HG03378 (cell line): ENCODE measurements around the gene FRMD1.

ENCODE experiments used
- ATAC-seq: cut with Tn5 transposase; IDR thresholded peaks from one replicate; pipeline ENCODE4 v1.9.1; 2021; ENCODE audit warnings: mild to moderate bottlenecking, moderate library complexity; ENCODE audit not compliant: unreplicated experiment

The FRMD1 gene

GRCh38 chr6:168045706-168046620 is 33.0 kb downstream of the FRMD1 start:
- no peak for ATAC-seq

GRCh38 chr6:168045141-168045691 is 33.8 kb downstream of the FRMD1 start:
- no peak for ATAC-seq

DNA sequence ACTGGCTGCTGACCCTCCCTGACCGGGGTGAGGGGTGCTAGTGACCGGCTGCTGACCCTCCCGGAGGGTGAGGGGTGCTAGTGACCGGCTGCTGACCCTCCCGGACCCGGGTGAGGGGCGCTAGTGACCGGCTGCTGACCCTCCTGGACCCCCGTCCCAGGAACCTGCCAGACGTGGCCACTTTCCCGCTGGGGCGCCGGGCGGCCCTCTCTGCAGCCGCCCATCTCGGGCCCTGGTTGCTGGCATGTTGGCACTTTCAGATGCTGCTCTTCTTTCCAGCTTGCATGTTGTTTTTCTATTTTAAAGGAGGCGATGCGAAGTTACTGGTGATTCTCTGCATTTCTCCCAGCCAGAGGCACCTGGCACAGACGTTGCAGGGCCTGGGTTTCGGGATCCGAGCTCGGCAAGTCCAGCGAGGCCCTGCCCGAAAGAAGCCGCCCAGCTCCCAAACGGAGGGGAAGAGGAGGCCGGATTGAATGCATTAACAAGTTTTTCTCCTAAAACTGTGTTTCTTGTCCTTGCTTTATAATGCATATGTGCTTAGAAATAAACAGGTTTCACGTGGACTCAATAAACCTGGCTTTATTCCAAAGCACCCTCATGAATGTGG is 34.4 kb downstream of the FRMD1 start:
- ATAC-seq = no peak

DNA sequence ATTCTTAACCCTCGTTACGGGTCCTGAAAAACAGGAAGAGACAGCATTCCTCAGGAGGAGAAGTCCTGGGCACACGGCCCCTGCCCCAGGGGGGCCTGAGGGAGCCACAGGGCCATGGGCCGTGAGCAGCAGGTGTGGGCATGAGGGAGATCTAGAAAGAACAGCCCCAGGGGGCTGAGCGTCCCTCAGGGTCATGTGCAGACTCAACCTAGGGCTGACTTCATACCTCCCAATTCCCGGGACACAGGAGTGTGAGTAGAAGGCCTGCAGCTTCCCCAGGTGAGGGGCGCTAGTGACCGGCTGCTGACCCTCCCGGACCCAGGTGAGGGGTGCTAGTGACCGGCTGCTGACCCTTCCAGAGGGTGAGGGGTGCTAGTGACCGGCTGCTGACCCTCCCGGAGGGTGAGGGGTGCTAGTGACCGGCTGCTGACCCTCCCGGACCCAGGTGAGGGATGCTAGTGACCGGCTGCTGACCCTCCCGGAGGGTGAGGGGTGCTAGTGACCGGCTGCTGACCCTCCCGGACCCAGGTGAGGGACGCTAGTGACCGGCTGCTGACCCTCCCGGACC is 35.1 kb downstream of the FRMD1 start:
- ATAC-seq = no peak

- ATAC-seq = no peak
Observed at GRCh38 chr6:168043193-168043847, 35.7 kb downstream of the FRMD1 start.

GRCh38 chr6:168042426-168043192 is 36.4 kb downstream of the FRMD1 start:
- no peak for ATAC-seq

GRCh38 chr6:168041928-168042327 is 37.1 kb downstream of the FRMD1 start:
- ATAC-seq = no peak

GRCh38 chr6:168040856-168041496 is 38.0 kb downstream of the FRMD1 start:
- ATAC-seq = no peak

DNA sequence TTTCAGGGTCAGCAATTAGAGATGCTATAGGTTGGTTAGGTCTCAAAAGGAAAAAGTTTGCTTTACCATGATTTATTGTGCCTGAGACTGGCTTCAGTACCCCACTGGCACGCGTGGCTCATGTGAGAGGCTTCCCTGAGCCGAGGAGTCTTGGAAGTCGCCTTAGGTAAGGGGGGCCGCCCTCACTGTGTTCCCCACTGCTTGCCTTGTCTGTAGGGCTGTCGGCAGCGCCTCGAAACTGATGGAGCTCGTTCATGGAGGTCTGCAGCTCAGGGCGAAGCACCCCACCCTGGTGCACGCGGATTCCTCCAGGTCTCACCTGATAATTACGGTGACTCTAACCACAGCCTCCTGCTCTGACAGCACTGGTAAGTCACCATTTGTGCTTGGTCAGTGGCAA is 39.2 kb downstream of the FRMD1 start:
- ATAC-seq = no peak

DNA sequence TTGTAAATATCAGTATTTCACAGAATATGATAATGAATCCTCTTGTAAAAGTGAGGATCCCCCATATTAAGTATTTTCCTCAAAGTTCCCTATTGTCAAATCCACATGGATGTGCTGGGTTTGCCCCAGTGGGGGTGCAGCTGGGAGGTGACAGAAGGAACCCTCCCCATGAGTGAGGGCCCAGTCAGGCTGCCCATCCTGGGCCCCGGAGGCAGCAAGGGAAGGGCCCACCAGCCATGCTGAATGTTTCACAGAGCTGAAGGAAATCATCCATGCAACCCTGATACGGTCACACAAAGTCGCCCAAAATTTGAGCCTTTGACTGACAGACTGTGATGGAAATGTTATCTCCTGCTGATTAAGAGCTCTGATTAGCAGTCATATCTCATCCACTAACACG is 39.7 kb downstream of the FRMD1 start:
- no peak for ATAC-seq

- ATAC-seq = no peak
Observed at GRCh38 chr6:168038576-168039140, 40.4 kb downstream of the FRMD1 start.

- no peak for ATAC-seq
Observed at GRCh38 chr6:168037856-168038255, 41.2 kb downstream of the FRMD1 start.

DNA sequence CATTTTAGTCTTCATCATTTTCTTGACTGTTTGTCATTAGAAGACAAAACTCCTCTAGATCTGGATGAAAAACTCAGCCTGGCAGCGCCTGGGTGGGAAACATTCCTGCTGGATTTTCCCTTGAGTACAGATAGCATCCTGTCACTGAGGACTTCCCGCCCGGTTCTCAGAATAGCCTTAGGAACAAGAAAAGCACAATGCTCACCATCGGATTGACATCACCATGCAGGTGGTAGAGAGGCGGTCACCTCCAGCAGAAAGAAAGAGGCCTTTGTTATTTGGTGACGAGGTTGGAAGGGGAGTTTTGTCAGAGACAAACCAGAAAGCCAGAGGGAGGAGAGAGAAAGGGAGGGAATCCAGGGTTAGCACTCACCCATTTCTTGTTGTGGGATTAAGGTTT is 41.8 kb downstream of the FRMD1 start:
- no peak for ATAC-seq

GRCh38 chr6:168035661-168036545 is 43.1 kb downstream of the FRMD1 start:
- no peak for ATAC-seq

DNA sequence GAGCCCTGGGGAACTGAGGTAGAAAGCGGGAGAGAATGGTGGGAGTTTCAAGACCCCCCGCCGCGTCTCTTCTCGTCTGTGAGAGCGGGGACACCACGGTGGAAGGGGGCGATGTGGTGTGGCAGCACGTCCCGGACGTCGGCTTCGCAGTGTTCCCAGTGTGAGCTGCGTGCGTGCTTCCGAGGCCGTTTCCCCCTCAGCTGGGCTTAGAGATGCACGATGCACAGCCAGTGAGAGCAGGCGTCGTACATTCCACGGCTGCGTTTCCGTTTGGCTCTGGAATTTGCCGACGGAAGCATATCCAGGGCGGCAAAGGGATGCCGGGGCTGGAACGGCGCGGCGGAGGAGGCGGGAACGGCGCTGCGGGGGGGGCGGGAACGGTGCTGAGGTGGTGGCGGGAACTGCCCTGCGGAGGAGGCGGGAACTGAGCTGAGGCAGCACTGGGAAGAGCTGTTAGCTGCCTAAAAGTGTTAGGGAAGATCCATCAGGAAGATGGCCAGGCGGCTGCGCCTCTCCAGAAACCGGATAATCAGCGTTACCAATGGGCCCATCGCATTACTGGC is 43.8 kb downstream of the FRMD1 start:
- no peak for ATAC-seq

GRCh38 chr6:168034537-168034936 is 44.5 kb downstream of the FRMD1 start:
- no peak for ATAC-seq

DNA sequence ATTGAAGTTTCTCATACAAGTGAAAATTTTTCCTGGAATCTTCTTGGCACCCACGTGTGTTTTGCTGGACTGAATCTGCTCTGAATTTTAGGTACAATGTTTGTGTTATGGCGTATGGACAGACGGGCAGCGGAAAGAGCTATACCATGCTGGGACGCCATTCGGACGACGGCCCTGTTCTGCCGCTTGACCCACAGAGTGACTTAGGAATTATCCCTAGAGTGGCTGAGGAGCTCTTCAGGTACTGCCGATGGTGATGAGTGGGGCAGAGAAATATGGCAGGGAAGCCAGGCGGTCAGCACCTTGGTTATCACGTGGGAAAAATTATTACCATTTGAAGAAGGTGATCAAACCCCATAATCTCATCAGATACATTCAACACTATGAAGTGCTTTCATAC is 45.2 kb downstream of the FRMD1 start:
- ATAC-seq = no peak

DNA sequence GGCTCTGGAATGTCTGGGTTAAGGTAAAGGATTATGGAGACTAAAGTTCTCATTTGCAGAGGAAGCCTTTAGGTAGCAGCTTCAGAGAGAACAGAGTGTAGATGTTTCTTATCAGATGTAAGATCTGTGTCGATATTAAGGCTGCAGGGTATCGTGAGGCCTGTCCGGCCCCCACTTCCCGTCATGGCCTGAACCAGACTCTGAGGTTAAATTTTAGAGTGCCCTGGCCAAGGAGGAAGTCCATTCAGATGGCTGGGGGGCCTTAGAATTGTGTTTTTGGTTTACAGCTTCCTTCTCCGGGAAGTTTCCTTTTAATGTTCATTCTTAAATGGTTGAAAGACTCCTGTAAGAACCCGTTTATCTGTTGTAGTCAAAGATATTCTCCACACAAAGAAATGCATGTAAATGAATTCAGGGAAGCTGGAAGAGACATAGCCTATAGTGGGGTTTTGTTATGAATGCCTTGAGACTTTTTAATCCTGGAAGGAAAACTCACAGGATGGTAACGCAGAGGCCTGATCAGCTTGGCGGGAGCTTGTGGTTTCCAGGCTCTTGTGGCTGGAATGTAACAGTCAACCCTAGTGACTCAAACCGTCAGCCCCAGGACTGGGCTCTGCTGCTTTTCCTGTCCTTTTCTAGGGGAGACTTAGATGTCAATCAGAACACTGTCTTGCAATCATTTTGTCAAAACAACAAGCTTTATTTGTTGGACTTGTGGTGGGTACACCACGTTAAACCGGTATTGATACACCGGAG is 46.8 kb downstream of the FRMD1 start:
- no peak for ATAC-seq
